ENCODE measurements around the gene TPD52L1. TPM values are rescaled to one million over a fixed set of nuclear protein-coding genes. Genes with fewer than 3 reads are reported as not detected.

The TPD52L1 gene
- total and polyA plus RNA-seq, 7 donors = 8.1 to 98.9 (median 61.0) TPM

DNA sequence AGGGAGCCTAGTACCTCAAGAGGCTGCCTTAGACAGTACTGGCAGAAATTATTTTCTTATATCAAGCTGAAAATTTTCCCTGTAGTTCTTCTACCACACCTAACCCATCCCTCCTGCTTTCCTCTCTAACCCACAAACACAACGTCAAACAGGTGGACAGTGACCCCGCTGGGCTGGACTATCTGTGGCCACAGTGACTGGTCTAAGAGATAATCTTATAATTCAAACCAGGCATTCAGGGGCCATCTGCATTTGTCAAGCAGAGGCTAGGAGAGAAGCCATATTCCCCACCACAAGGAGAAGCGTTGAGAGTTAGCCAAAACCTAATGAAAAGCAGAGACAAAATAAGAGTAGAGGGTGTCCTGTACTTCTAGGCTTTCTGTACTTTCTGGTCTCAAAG, 140.0 kb downstream of the TPD52L1 start:
- 96% methylated on average over 3 of the region's 3 CpGs for WGBS, 2 donors
- no peaks in the 10 kb centered on the region for H3K9me3 ChIP-seq
- no peak for DNase-seq
- no peak for TF ChIP-seq POLR2AphosphoS5 (IDR thresholded peaks at IDR 0.05)
- H3K27me3 ChIP-seq = no peaks in the 10 kb centered on the region
- no peak overlapping the region for H3K4me3 ChIP-seq
- no peak overlapping the region for H3K27ac ChIP-seq
- peaks cover 0 to 24% (median 10%) of the 10 kb centered on the region in 4 donors for H3K4me1 ChIP-seq
- intact Hi-C loops (cut with DNase I) = no loop called here
- peaks cover 4 to 75% (median 16%) of the 10 kb centered on the region in 4 donors for H3K36me3 ChIP-seq

DNA sequence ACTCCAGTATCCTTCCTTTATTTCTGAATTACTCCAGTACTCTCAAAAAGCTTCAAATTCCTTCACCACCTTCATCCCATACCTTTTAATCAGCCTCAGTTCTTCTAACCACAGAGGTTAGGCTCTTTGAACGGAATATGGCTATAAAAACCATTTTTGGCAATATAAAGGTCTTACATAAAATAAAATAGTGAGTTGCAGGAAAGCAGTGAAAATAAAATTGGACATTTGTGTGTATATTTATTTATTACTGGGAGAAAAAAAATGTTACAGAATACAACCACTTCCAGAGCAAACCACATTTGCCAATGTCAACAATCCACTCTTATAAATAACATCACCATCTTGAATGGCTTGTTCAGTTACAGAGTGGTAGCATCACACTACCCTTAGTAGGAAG, 140.5 kb downstream of the TPD52L1 start:
- TF ChIP-seq POLR2AphosphoS5 (IDR thresholded peaks at IDR 0.05) (no peak), EP300 (IDR thresholded peaks at IDR 0.05) (no peak), POLR2A (IDR thresholded peaks at IDR 0.05) (no peak)
- TF ChIP-seq, protein P1, sequence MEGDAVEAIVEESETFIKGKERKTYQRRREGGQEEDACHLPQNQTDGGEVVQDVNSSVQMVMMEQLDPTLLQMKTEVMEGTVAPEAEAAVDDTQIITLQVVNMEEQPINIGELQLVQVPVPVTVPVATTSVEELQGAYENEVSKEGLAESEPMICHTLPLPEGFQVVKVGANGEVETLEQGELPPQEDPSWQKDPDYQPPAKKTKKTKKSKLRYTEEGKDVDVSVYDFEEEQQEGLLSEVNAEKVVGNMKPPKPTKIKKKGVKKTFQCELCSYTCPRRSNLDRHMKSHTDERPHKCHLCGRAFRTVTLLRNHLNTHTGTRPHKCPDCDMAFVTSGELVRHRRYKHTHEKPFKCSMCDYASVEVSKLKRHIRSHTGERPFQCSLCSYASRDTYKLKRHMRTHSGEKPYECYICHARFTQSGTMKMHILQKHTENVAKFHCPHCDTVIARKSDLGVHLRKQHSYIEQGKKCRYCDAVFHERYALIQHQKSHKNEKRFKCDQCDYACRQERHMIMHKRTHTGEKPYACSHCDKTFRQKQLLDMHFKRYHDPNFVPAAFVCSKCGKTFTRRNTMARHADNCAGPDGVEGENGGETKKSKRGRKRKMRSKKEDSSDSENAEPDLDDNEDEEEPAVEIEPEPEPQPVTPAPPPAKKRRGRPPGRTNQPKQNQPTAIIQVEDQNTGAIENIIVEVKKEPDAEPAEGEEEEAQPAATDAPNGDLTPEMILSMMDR (IDR thresholded peaks at IDR 0.05) = no peak
- H3K27ac ChIP-seq = no peak overlapping the region
- no peak for DNase-seq
- no peaks in the 10 kb centered on the region for H3K27me3 ChIP-seq
- peaks cover 0 to 24% (median 10%) of the 10 kb centered on the region in 4 donors for H3K4me1 ChIP-seq
- peaks cover 4 to 80% (median 16%) of the 10 kb centered on the region in 4 donors for H3K36me3 ChIP-seq
- WGBS, 2 donors = 93 to 96% methylated on average over 1 of the region's 1 CpG
- H3K4me3 ChIP-seq = no peak overlapping the region
- intact Hi-C loops (cut with DNase I) = no loop called here
- H3K9me3 ChIP-seq = no peaks in the 10 kb centered on the region

DNA sequence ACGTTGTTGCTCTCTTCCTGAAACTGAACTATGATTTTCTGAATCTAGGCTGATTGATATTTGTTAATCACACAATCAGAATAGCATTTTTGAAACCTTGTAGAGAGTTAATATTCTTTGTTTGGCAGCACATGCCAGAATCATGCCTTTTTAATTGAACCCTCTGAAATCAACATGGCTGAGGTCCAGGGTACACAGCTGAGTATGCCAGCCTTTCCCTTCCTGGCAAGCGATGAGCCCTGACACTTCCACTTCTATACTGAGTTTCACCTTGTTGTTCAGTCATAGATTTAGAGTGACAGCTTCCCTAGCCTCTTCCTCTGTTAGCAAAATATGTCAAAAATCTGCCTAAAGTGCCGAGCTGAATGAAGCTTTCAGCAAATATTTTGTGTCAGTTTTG, 141.4 kb downstream of the TPD52L1 start:
- DNase-seq = no peak
- WGBS, 2 donors = 68 to 82% methylated on average over 3 of the region's 3 CpGs
- peaks cover 4 to 82% (median 16%) of the 10 kb centered on the region in 4 donors for H3K36me3 ChIP-seq
- no peak overlapping the region for H3K27ac ChIP-seq
- intact Hi-C loops (cut with DNase I) = no loop called here
- H3K27me3 ChIP-seq = no peaks in the 10 kb centered on the region
- TF ChIP-seq, protein P1 (IDR thresholded peaks at IDR 0.05) = no peak
- TF ChIP-seq POLR2A (IDR thresholded peaks at IDR 0.05) = no peak
- peaks cover 0 to 30% (median 15%) of the 10 kb centered on the region in 4 donors for H3K4me1 ChIP-seq
- no peak overlapping the region for H3K4me3 ChIP-seq
- H3K9me3 ChIP-seq = no peaks in the 10 kb centered on the region

DNA sequence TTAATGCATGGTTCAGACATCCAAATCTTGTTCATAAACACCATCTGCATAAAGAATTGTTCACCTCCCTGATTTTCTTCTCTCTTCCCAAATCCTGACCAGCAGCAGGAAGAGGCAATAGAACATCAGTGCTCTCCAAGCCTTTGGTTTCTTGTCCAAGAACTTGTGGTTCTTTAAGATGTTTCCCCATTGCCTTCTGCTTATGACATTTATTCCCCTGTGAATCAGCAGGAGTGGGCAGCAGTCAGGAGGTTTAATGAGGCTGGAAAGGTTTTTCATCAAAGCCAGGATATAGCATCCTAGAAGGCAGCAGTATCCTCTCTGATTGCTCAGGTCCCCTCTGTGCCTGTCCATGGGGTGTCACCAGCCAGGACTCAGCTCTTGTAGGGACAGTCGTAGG, 142.9 kb downstream of the TPD52L1 start:
- Histone ChIP-seq H3K4me3 (no peak overlapping the region), H3K4me1 (peaks cover 0 to 41% (median 26%) of the 10 kb centered on the region in 4 donors), H3K27me3 (no peaks in the 10 kb centered on the region), H3K9me3 (no peaks in the 10 kb centered on the region), H3K27ac (no peak overlapping the region), H3K36me3 (peaks cover 4 to 70% (median 12%) of the 10 kb centered on the region in 4 donors)
- TF ChIP-seq POLR2A (IDR thresholded peaks at IDR 0.05) (no peak), EP300 (IDR thresholded peaks at IDR 0.05) (no peak)
- no peak for DNase-seq
- intact Hi-C loops (cut with DNase I) = no loop called here
- 95 to 96% methylated on average over 1 of the region's 1 CpG for WGBS, 2 donors

DNA sequence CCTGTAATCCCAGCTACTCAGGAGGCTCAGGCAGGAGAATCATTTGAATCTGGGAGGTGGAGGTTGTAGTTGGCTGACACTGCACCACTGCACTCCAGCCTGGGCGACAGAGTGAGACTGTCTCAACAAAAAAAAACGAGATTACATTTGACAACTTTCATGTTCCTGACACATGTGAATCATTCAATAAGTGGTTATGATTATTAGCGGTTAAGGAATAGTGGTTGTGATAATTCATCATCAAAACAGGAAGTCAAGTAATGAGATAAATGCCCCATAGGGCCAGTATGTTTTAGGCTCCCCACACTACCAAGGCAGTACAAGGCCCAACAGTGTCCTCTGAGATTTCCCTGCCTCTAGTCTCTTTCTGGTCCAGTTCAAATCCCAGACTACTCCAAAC, 145.7 kb downstream of the TPD52L1 start:
- no peak for DNase-seq
- intact Hi-C loops (cut with DNase I) = no loop called here
- Histone ChIP-seq H3K4me1 (peaks cover 0 to 33% (median 26%) of the 10 kb centered on the region in 4 donors), H3K27me3 (no peaks in the 10 kb centered on the region), H3K36me3 (peaks cover 0 to 49% (median 6%) of the 10 kb centered on the region in 4 donors), H3K27ac (no peak overlapping the region), H3K4me3 (no peak overlapping the region), H3K9me3 (no peaks in the 10 kb centered on the region)
- 88 to 92% methylated on average over 3 of the region's 3 CpGs for WGBS, 2 donors
- TF ChIP-seq POLR2A (IDR thresholded peaks at IDR 0.05) (no peak), POLR2AphosphoS5 (IDR thresholded peaks at IDR 0.05) (no peak), EP300 (IDR thresholded peaks at IDR 0.05) (no peak)
- TF ChIP-seq, protein P1 (IDR thresholded peaks at IDR 0.05) = no peak

DNA sequence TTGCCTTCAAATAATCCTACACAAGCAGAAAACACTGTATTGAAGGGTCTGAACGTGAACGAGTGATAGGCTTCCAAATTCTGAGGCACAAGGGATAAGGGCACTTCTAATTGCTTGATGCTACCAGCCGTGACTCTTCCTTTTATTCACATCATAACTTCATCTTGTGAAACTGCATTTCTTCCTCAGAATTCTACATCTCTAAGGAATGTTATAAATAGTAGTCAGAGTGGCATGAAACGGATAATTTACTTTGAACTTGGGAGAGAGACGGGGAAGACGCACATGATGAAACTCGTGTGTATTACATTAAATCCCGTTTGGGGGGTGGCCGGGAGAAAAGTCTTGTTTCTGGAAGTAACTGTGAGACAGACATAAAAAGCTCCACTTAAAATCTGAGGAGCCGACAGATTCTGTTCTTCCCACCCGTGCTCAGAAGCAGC, 147.4 kb downstream of the TPD52L1 start:
- H3K27ac ChIP-seq = peak overlapping the region; percentile 91 to 94 (median 93)
- intact Hi-C loops (cut with DNase I) = loop anchor here (1.0 to 10.0 kb wide), 3 partner anchors 148 to 426 kb away; partner anchors contain the start of genes RNF217 and TPD52L1
- no peak for DNase-seq
- peak overlapping the region; percentile 44 to 87 (median 70) for H3K4me3 ChIP-seq
- no peaks in the 10 kb centered on the region for H3K9me3 ChIP-seq
- TF ChIP-seq EP300 (IDR thresholded peaks at IDR 0.05) (no peak), POLR2AphosphoS5 (IDR thresholded peaks at IDR 0.05) (no peak), POLR2A (IDR thresholded peaks at IDR 0.05) (no peak)
- TF ChIP-seq, protein P1 (IDR thresholded peaks at IDR 0.05) = no peak
- no peaks in the 10 kb centered on the region for H3K27me3 ChIP-seq
- H3K36me3 ChIP-seq = peaks cover 0 to 39% (median 6%) of the 10 kb centered on the region in 4 donors
- peaks cover 0 to 17% (median 16%) of the 10 kb centered on the region in 4 donors for H3K4me1 ChIP-seq
- WGBS, 2 donors = 1 to 9% methylated on average over 11 of the region's 11 CpGs
